Stimulated activated CD4-positive, alpha-beta T cell treated with anti-CD3 and anti-CD28 coated beads, TNF-alpha, amount 100 ng/mL, for 48 hours (primary cell): ENCODE data around the gene RASA3.
"Not testable (repeated sequence)": the region's sequence is repeated elsewhere in the genome, so short reads cannot be mapped to it uniquely, and the experiment has no call there.

Experiments
- DNase-seq, 3 donors: peaks; one replicate each; pipeline ENCODE4 v3.0.0-alpha.2; 2020; ENCODE audit warnings: low read depth in 3 of 3

RASA3 gene

DNA sequence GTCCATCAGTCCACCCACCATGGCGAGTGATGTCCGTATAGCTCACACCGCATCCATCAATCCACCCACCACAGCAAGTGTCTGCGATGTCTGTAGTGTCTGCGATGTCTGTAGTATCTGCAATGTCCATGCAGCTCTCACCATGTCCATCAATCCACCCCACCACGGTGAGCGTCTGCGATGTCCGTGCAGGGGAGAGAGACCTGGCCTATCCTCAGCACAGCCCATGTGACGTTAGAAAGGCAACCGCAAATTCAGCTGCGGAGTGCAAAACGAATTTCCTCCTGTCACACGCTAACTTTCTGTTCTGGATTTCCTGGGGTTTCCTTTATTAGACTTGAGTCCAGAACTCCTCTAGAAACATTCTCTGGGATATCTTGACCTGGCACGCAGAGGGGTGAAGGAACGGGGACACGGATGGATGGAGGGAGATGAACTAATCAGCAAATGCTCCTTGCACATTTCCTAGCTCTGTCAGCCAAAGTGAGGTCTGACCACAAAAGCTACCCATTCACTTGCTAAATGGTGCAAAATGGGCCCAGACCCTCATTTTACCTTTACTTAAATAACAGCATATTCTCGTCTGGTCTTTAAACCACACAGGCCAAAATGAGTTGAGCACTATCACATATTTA is 18.3 kb downstream of the RASA3 start:
- no peak for DNase-seq

DNA sequence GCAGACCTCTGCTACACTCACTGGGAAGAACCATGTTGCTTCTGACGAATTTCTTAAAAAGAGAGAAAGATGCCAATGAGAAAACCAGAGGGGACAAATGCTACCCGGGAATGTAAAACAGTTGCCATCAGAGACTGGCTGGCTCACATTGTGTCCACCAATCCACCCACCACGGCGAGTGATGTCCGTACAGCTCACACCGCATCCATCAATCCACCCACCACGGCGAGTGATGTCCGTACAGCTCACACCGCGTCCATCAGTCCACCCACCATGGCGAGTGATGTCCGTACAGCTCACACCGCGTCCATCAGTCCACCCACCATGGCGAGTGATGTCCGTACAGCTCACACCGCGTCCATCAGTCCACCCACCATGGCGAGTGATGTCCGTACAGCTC is 19.0 kb downstream of the RASA3 start:
- DNase-seq = not testable (repeated sequence)

DNA sequence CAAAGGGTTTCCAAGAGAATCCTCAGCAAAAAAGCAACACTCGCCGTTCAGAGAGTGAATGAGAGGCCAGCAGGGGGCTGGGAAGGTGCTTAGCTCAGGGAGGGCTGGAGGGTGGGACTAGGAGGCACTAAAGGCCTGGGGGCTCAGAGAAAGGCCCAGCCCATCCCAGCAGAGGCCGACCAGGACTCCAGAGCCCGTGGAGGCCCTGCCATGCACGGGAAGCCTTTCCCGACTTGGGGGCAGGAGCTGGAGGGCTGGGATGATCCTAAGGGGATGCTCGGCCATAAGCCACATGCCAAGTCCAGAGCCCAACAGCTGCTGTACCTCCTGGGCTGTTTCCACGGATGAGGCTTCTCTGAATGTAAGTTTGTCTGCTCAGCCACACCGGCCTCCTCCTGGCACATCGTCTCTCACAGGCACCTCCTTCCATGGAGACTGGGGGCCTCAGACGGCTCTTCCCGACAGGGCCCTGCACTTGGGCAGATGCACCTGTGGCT is 19.5 kb downstream of the RASA3 start:
- DNase-seq = no peak

DNA sequence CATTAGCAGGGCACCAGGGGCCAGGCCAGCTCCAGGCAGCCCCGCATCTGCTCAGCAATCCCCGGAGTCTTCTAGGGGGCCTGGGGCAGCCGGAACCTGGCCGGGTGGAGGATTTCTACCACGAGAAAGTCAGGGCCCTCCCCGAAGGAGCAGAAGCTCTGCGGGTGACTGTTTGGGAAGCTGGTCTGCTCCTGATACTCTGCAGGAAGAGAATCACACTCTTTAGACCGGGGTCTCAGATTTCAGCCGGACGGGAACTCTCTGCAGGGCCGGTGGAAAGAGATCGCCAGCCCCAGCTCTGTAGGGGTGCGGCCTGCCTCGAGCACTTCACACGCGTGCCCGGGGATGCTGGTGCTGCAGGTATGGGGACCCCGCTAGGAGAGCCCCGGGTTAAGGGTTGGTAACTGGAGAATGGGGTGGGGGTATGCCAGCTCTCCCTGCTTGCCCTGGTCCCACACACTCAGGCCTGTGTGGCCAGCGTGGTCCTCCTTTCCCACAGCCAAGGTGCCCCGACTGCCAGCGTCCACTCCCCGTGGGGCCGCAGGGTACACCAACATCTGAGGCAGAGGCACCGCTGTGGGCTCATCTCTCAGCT is 20.1 kb downstream of the RASA3 start:
- no peak for DNase-seq

DNA sequence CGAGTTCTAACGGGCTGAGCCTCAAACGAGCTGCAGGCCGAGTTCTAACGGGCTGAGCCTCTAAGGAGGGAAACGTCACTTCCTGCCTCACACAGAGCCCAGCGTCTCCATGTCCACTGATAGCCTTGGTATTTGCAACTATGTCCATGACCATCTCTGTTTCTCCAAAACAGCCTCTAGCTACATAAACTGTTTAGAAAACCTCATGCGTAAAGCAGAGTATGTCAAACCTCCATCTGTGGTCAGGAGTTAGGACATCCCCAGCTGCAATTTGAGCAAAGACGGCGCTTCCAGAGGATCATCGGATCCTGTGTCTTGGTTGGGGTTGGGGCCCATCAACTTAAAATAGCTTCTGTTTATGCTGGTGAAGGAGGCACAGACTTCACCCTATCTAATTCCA is 20.8 kb downstream of the RASA3 start:
- no peak for DNase-seq

DNA sequence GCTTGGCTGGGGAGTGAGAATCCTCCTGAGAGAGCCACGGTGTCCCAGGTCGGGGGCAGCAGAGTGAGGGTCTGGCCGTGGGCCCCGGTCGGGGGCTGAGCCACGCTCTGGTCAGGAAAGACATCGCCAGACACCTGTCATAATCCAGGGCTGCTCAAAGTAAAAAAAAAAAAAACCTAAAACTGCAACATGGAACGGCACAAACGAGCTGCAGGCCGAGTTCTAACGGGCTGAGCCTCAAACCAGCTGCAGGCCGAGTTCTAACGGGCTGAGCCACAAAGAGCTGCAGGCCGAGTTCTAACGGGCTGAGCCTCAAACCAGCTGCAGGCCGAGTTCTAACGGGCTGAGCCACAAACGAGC is 21.6 kb downstream of the RASA3 start:
- DNase-seq = not testable (repeated sequence)

DNA sequence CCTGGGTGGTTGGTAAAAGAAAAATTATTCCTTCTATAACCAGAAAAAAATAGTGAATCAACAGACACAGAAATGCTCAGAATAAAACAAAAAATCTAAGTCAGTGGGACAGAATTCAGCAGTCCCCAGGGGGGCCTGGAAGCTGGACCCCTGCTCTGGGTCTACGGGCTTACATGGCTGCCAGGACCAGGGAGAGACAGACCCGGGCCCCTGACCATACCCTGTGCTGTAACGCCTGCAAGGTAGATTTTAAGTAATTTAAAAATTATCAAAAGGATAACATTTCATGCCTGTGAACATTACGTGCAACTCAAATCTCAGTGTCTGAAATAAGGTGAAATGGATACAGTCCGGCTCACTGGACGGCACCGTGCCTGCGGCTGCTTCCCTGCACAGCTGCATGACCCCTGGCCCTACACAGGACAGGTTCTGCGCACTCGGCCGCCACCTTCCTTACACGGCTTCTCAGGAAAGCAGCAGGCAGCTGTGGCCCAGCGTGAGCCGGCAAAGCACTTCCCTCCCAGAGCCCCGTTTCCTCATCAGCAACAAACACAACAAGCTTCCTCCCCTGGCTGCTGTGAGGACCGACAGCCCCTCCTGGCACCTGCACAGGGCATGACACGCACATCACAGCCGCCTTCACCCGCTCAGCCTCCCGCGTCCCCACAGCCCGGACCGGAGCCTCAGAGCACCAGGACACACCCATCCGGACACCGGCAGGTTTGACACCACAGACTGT is 22.2 kb downstream of the RASA3 start:
- peak in 2 of 3 donors; percentile 57 to 60 for DNase-seq

DNA sequence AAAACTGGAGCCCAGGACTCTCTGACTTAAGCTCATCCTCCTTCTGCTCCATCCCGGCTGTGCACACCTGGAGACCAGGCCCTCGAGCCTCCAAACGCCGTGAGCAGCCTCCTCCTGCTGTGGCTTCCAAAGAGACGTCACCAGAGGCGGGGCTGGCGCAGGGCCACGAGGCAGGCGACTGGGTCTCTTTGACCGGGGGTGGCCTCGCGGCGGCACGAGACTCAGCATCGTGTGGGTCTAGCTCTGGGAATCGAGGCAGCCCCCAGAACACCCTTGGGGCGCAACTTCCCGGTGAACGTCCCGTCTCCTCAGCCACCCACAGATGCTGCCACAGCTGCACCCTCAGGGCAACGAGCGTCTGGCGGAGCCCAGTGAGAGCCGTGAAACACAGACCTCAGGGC is 22.8 kb downstream of the RASA3 start:
- no peak for DNase-seq

DNA sequence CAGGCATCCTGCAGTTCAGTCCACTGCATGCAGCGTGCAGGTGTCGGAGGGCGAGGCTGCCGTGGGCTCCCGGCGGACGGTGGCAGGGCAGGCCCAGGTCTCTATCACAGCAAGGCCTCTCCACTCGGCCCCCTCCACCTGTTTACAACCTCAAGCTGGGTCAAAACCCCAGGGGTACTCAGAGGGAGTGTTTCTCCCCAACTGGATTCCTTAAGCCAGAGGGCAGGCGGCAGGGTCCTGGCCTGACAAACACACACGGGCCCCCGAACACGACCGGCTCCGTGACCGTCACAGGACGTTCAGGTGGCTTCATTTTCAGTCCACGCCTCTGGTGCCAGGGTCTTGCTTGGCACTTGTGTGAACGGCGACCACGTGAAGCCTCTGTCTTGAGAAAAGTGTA is 23.5 kb downstream of the RASA3 start:
- no peak for DNase-seq

DNA sequence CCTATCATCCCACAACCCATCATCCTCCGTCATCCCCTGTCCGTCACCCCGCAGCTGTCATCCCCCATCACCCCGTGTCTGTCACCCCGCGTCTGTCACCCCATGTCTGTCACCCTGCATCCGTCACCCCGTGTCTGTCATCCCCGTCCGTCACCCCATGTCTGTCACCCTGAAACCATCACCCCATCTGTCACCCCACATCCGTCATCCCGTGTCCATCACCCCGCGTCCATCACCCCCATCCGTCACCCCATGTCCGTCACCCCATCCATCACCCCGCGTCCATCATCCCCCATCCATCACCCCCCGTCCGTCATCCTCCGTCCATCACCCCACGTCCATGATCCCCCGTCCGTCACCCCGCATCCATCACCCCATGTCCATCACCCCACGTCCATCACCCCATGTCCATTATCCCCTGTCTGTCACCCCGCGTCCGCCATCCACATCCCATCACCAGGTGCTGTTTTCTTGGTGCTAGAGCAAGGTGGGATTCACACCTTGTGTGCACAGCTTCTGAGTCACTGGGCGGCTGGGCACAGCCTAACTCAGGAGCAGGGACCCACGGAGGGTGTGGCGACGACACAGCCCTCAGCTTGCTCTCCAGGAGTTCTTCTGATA is 24.2 kb downstream of the RASA3 start:
- DNase-seq = no peak

DNA sequence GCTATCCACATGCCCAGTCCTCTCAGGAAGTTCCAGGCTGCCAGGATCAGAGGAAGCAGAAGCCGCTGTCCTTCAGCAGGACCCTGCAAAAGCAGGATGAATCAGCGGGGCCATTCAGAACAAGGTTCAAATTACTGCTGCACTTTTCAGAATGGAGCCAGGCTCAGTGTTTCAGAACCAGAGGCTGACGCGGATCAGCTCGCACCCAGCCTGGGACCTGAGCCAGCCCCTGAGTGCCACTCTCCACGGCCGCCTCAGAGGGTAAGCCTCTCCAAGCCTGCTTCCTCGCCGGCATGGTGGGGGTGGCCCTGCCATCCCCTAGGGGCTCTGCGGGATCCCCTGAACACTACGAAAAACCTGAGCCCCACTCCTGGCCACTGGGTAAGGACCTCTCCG is 24.7 kb downstream of the RASA3 start:
- DNase-seq = no peak

DNA sequence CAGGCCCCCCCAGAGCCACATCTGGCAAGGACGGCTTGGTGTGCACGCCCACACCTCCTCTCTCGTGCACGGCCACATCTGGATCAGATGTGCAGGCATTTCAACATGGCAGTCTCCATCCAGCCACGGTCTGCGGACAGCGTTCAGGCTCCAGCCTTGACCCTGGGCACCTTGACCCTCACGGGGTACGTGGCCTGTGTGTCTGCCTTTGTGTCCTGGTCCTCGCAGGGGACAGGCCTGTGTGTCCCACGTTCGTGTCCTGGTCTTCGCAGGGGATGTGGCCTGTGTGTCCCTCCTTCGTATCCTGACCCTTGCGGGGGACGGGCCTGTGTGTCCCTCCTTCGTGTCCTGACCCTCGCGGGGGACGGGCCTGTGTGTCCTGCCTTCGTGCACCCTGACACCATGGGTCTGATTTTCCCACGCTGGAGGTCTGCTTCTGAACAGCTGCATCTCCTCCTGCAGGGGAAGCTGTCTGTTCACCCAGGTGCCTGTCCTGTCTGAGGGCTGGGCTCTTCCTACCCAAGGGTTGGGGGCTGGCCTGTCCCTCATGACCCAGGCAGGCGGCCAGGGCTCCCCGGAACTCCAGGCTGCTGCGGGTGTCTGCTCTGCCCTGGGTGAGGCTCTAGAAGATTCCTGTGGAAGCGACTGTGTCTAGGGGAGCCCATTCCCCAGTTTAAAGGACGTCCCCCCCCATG is 25.3 kb downstream of the RASA3 start:
- DNase-seq = no peak

DNA sequence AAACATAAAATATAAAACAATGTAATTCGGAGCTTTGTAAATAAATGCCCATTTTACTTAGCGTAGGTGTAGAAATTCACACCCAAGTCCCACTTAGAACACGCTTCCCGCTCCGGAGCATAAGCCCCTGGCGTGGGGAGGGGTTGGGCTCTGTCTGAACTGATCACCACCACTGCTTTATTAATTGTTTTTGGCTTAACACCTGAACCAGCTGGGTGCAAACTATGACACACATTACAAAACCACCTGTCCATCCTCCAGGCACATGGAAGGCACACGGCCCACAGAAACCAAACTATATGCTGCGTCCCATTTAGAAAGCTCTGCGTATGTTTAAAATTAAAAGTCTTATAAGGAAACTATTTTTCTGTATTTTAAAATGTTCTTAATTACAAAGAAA is 25.9 kb downstream of the RASA3 start:
- no peak for DNase-seq

DNA sequence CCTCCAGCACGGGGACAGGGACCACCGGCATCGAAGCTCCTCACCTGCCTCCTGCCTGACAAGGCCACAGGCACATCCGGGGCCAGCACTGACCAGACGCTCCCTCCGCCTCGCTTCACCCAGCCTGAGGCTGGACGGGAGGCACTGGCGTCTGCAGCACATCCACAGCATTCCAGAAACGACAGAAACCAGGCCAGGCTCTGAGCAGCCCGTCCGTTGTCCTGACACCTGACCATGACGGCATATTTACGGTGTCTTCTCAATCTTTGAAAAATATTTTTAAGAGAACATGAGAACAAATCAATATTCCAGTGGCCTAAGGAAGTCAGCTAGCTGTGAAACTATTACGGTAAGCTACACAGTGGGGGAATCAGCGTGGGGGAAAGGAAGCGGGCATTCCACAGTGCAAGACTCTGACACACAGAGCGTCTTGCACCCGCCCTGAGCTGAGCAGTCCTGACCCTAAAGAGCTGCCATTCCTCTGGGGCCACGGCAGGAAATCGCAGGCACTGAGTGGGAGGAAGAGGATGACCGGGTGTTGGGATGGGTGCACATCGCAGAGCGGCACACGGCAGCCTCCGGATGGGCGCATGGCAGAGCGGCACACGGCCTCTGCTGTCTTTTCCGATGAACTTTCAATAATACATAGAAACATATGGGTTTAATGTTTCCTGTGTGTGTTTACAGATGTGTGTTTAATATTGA is 26.8 kb downstream of the RASA3 start:
- DNase-seq = no peak

DNA sequence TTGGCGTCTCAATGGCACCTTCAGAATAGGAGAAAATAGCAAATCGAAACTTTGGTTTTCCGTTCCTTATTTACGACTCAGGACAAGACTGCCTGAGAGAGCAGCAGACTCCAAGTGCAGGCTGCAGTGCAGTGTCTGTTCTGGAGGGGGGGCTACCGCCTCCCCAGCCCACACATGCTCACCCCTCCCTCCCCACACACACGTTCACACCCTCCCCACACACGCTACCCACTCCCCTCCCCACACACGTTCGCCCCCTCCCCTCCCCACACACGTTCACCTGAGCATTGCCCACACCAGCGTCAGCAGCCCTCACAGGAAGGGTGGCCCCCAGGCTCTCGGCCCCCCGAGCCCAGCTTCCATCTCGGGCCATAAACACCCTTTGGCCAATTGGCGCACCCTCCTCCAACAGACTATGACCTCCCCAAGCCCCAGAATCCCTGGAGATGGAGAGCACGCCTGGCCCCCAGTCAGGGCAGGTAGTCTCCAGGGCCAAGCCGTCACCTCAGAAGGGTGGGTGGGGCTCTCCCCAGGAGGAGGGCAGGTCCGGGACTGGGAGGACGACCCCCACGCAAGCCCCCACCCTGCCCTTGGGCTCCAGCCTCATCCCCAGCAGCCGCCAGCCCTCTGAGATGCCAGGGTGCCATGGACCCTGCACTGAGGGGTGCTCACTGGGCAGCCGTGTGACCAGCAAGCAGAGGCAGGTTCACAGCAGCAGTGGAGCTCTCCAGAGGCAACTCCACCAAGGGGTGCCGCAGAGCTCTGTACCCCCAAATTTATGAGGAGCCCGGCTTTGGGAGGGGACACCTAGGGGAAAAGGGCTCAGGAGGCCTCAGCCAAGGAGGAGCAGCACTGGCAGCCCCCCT is 27.5 kb downstream of the RASA3 start:
- DNase-seq = no peak

DNA sequence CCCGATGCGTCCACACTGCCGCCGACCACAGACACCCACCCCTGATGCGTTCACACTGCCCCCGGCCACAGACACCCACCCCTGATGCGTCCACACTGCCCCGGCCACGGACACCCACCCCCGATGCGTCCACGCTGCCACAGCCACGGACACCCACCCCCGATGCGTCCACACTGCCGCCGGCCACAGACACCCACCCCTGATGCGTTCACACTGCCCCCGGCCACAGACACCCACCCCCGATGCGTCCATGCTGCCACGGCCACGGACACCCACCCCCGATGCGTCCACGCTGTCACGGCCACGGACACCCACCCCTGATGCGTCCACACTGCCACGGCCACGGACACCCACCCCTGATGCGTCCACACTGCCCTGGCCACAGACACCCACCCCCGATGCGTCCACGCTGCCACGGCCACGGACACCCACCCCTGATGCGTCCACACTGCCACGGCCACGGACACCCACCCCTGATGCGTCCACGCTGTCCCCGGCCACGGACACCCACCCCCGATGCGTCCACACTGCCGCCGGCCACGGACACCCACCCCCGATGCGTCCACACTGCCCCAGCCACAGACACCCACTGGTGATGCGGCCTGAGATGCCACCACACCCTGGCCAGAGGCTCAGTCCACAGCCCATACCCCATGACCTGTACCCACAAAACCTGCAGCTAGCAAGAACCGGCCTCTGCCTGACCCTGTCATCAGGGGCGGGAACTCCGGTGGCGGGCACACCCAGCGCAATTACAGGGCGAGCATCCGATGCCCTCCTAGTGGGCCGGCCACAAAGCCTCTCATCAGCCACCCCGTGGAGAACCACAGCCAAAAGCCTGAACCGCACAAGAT is 28.4 kb downstream of the RASA3 start:
- no peak for DNase-seq

DNA sequence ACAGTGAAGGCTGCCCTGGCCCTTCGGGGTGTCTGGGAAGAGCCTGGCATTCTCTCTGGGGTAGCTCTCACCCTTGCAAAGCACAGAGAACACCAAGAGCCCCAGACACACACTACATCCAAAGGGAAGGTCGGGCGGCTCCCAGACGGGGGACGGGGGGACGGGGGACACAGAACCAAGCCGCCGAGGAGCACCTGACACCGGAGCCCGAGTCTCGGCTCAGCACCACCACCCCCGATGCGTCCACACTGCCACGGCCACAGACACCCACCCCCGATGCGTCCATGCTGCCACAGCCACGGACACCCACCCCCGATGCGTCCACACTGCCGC is 29.2 kb downstream of the RASA3 start:
- DNase-seq = not testable (repeated sequence)

DNA sequence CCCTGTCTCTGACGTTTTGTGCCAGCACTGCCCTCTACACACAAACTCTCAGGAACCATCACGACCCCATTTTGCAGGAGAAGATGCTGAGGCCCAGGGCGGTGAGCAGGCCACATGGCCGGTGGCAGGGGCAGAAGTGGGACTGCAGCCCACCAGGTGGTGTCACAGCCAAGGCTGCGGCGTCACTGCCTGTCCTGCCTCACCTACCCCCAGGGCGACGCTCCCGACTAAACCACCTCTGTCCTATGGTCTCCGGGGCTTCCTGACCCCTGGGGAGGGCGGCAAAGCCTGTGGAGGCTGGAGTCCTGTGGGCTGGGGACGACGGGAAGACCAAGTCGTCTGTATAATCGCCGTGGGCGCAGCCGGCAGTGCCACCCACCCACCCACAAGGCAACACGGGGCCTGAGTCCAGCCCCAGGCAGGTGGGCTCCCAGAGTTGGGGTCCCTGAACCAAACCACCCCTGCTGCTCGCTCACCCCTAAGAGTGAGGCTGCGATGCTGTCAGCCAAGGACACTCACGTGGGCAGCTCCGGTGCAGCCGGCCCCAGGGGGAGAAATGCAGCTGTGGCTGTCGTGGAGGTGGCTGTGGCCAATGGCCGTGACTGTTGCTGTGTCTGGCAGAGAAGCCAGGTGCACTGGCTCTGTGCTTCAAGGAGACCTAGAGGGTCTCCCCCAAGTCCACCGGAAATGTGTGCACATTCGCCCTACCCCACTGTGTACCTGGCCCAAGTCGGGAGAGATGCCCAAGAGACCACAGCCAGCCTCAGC is 29.7 kb downstream of the RASA3 start:
- no peak for DNase-seq

DNA sequence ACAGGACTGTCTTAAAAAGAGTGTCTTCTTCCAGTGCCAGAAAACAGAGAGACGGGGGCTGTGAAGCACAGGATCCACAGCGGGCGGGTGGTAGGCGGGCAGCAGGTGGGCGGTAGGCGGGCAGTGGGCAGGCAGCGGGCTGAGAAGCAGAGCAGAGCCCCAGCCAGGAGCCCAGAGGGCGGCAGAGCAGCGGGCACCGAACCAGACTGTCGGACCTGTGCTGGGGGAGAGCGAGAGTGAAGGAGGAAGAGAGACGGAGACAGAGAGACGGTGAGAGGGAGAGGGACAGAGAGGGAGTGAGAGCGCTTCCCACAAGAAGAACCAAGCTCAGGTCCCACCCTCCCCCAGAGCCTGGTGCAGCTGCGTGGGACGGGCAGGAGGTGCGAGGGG is 30.3 kb downstream of the RASA3 start:
- DNase-seq = no peak
